ENCODE data around the gene PHLDB1.
"Not testable (repeated sequence)": the region's sequence is repeated elsewhere in the genome, so short reads cannot be mapped to it uniquely, and the experiment has no call there.

The PHLDB1 gene

DNA sequence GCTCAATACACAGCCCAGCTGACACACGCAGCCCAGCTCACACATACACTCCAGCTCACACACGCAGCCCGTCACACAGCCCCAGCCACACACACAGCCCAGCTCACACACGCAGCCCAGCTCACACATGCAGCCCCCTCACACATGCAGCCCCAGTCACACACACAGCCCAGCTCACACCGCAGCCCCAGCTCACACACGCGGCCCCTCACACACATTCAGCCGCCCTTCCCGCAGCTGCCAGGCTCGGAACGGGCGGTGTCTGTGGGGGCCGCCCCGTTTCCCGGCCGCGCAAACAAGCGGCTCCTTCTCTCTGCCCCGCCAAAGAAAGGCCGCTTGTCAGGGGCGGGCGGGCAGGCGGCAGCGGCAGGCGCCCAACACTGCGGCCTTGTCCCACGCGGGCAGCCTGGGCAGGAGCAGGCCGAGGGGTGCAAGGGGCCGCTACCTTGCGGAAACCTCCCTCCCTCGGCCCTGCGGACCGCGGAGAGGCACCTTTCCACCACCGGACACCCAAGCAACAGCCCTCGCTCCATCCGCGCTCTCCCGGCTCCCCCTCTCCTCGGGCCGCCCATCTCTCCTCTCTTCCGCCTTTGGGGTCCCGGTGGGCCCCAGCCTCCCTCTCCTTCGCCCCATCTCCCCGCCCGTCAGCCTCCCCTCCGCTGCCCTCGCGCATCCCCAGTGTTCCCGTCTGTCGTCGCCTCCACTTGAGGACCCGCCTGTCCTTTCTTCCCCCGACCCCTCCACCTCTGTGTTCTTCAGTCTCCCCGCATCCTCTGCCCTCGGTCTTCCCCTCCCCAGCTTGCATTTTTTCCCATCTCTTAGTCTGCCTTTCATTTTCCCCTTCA is 2.2 kb downstream of the PHLDB1 start:
- Histone ChIP-seq H3K9me2 (ENCODE audit: low read depth, low read length) (no peaks in the 10 kb centered on the region), H3K27me3 (ENCODE audit: insufficient read depth, low read length) (peaks cover 11% of the 10 kb centered on the region; the same call in 1 of the 2 replicates), H3F3A (ENCODE audit: insufficient read depth, low read length) (no peaks in the 10 kb centered on the region), H3K4me1 (ENCODE audit: insufficient read depth, low read length, severe bottlenecking) (peaks cover 31% of the 10 kb centered on the region), H4K20me1 (ENCODE audit: insufficient read depth, low read length) (no peaks in the 10 kb centered on the region), H3K4me2 (ENCODE audit: low read length) (peak overlapping the region; percentile 81), H3K9me3 (ENCODE audit: low read length) (no peaks in the 10 kb centered on the region), H3K27ac (ENCODE audit: low read depth, low read length, poor library complexity, severe bottlenecking) (no peak overlapping the region), H3K36me3 (ENCODE audit: insufficient read depth, low read length) (no peaks in the 10 kb centered on the region), H3K4me3 (ENCODE audit: low read depth, low read length, poor library complexity, severe bottlenecking) (peak overlapping the region; percentile 39), H3K79me2 (ENCODE audit: insufficient read depth, low read length) (no peaks in the 10 kb centered on the region), H3K9ac (ENCODE audit: low read length) (no peak overlapping the region), H2AFZ (ENCODE audit: low read length) (no peak overlapping the region)
- TF ChIP-seq, protein P1, sequence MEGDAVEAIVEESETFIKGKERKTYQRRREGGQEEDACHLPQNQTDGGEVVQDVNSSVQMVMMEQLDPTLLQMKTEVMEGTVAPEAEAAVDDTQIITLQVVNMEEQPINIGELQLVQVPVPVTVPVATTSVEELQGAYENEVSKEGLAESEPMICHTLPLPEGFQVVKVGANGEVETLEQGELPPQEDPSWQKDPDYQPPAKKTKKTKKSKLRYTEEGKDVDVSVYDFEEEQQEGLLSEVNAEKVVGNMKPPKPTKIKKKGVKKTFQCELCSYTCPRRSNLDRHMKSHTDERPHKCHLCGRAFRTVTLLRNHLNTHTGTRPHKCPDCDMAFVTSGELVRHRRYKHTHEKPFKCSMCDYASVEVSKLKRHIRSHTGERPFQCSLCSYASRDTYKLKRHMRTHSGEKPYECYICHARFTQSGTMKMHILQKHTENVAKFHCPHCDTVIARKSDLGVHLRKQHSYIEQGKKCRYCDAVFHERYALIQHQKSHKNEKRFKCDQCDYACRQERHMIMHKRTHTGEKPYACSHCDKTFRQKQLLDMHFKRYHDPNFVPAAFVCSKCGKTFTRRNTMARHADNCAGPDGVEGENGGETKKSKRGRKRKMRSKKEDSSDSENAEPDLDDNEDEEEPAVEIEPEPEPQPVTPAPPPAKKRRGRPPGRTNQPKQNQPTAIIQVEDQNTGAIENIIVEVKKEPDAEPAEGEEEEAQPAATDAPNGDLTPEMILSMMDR (IDR thresholded peaks at IDR 0.05; ENCODE audit: low read length): no peak
- no peak for TF ChIP-seq EZH2 (IDR thresholded peaks at IDR 0.05; ENCODE audit: borderline replicate concordance, low read length)

DNA sequence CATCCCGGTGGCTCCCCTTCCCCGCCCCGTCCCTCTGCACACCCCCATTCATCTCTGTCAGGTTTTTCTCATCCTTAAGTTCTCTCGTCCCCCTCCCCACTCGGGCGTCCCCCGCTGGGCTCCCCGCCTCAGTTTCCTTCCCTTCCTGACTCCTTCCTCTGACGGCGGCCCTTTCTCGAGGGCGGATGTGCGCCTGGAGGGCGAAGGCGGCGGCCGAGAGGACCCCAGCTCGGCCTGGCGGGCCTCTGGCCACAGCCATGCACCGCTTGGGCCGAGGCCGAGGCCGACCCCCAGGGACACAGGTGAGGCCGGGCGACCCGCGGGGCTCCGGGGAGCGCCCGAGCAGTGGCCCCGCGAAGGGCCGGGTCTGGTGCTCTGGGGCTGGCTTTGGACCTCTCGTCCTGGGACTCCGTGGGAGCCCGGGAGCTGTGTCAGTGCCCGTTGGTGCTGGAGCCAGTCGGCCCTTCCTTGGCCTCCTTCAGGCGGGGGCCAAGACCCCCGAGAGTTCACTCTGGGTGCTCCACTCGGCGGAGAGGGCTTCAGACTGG is 2.9 kb downstream of the PHLDB1 start:
- Histone ChIP-seq H2AFZ (ENCODE audit: low read length) (no peak overlapping the region), H3K4me3 (ENCODE audit: low read depth, low read length, poor library complexity, severe bottlenecking) (peak overlapping the region; percentile 39), H3K9ac (ENCODE audit: low read length) (no peak overlapping the region), H3K4me1 (ENCODE audit: insufficient read depth, low read length, severe bottlenecking) (peaks cover 31% of the 10 kb centered on the region), H3K27ac (ENCODE audit: low read depth, low read length, poor library complexity, severe bottlenecking) (no peak overlapping the region), H3K79me2 (ENCODE audit: insufficient read depth, low read length) (no peaks in the 10 kb centered on the region), H3F3A (ENCODE audit: insufficient read depth, low read length) (no peaks in the 10 kb centered on the region), H3K27me3 (ENCODE audit: insufficient read depth, low read length) (peaks cover 11% of the 10 kb centered on the region; the same call in 1 of the 2 replicates), H3K36me3 (ENCODE audit: insufficient read depth, low read length) (no peaks in the 10 kb centered on the region), H4K20me1 (ENCODE audit: insufficient read depth, low read length) (no peaks in the 10 kb centered on the region), H3K9me2 (ENCODE audit: low read depth, low read length) (no peaks in the 10 kb centered on the region), H3K9me3 (ENCODE audit: low read length) (no peaks in the 10 kb centered on the region), H3K4me2 (ENCODE audit: low read length) (peak overlapping the region; percentile 50)
- TF ChIP-seq EZH2 (IDR thresholded peaks at IDR 0.05; ENCODE audit: borderline replicate concordance, low read length): no peak
- TF ChIP-seq, protein P1 (IDR thresholded peaks at IDR 0.05; ENCODE audit: low read length): no peak

DNA sequence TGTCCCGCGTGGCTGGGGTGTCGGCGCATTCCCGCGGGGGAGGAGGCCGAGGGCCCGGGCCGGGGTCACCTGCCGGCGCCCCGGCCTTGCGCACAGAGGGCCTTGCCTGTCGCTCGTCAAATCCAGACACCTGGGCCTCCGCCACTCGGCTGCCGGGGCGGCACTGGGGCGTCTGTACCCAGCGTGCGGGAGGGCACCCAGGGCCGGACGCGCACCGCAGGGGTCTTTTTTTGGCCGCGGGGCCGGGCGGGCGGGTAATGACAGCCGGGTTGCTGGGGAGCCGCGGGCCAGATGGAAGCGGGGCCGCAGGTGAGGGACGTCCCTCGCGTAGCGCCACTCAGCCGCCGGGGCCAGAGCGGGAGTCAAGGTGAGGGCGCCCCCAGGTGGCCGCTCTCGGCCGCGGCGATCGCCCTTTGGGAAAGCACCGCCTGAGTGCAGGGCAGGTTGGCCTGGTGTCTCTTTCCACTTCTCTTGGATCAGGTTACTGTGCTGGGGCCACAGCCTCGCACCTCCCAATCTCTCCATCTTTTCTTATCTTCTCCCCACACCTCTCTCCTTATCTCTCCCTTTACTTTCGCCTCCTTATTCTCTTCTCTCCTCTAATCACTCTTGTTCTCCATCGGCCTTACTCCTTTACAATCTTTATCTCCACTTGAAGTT is 3.5 kb downstream of the PHLDB1 start:
- Histone ChIP-seq H2AFZ (ENCODE audit: low read length) (no peak overlapping the region), H3F3A (ENCODE audit: insufficient read depth, low read length) (no peaks in the 10 kb centered on the region), H3K4me1 (ENCODE audit: insufficient read depth, low read length, severe bottlenecking) (peaks cover 31% of the 10 kb centered on the region), H3K4me3 (ENCODE audit: low read depth, low read length, poor library complexity, severe bottlenecking) (peak overlapping the region; percentile 39), H3K27me3 (ENCODE audit: insufficient read depth, low read length) (peaks cover 11% of the 10 kb centered on the region; the same call in 1 of the 2 replicates), H4K20me1 (ENCODE audit: insufficient read depth, low read length) (no peaks in the 10 kb centered on the region), H3K9me2 (ENCODE audit: low read depth, low read length) (no peaks in the 10 kb centered on the region), H3K9me3 (ENCODE audit: low read length) (no peaks in the 10 kb centered on the region), H3K4me2 (ENCODE audit: low read length) (peak overlapping the region; percentile 50), H3K9ac (ENCODE audit: low read length) (no peak overlapping the region), H3K79me2 (ENCODE audit: insufficient read depth, low read length) (no peaks in the 10 kb centered on the region), H3K36me3 (ENCODE audit: insufficient read depth, low read length) (no peaks in the 10 kb centered on the region), H3K27ac (ENCODE audit: low read depth, low read length, poor library complexity, severe bottlenecking) (no peak overlapping the region)
- TF ChIP-seq, protein P1 (IDR thresholded peaks at IDR 0.05; ENCODE audit: low read length): peak; percentile 59
- no peak for TF ChIP-seq EZH2 (IDR thresholded peaks at IDR 0.05; ENCODE audit: borderline replicate concordance, low read length)

DNA sequence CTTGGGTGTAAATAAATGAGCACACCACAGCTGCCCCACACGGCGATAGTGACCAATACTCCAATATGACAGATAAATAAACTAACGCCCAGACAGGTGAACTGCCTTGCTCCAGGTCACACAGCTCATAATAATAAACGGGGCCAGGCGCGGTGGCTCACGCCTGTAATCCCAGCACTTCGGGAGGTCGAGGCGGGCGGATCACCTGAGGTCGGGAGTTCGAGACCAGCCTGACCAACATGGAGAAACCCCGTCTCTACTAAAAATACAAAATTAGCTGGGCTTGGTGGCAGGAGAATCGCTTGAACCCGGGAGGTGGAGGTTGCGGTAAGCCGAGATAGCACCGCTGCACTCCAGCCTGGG is 4.0 kb downstream of the PHLDB1 start:
- Histone ChIP-seq H3K4me2 (ENCODE audit: low read length) (peak overlapping the region; percentile 50; the same call in 1 of the 2 replicates), H3K27me3 (ENCODE audit: insufficient read depth, low read length) (peaks cover 11% of the 10 kb centered on the region; the same call in 1 of the 2 replicates), H3K4me1 (ENCODE audit: insufficient read depth, low read length, severe bottlenecking) (peaks cover 31% of the 10 kb centered on the region)
- not testable (repeated sequence) for H4K20me1 ChIP-seq (ENCODE audit: insufficient read depth, low read length); H3K9me3 ChIP-seq (ENCODE audit: low read length); H3K4me3 ChIP-seq (ENCODE audit: low read depth, low read length, poor library complexity, severe bottlenecking); H3K27ac ChIP-seq (ENCODE audit: low read depth, low read length, poor library complexity, severe bottlenecking); H3K9ac ChIP-seq (ENCODE audit: low read length); H2AFZ ChIP-seq (ENCODE audit: low read length); H3F3A ChIP-seq (ENCODE audit: insufficient read depth, low read length); H3K9me2 ChIP-seq (ENCODE audit: low read depth, low read length); H3K36me3 ChIP-seq (ENCODE audit: insufficient read depth, low read length); H3K79me2 ChIP-seq (ENCODE audit: insufficient read depth, low read length)

Data from OCI-LY1 (cell line).